HG03521 (cell line): ENCODE measurements around the gene LYG2.
"Not testable (repeated sequence)": the region's sequence is repeated elsewhere in the genome, so short reads cannot be mapped to it uniquely, and the experiment has no call there.

Experiments used
- ATAC-seq: cut with Tn5 transposase; IDR thresholded peaks from one replicate; pipeline ENCODE4 v1.9.1; 2021; ENCODE audit warnings: mild to moderate bottlenecking, moderate library complexity; ENCODE audit not compliant: unreplicated experiment

LYG2 gene, protein sequence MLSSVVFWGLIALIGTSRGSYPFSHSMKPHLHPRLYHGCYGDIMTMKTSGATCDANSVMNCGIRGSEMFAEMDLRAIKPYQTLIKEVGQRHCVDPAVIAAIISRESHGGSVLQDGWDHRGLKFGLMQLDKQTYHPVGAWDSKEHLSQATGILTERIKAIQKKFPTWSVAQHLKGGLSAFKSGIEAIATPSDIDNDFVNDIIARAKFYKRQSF

GRCh38 chr2:99255491-99256318 is at the start of gene LYG2:
LYG2 (minus strand) TSS chr2:99255666; CDS start chr2:99254260, 1,406 bp downstream.
- no peak for ATAC-seq

DNA sequence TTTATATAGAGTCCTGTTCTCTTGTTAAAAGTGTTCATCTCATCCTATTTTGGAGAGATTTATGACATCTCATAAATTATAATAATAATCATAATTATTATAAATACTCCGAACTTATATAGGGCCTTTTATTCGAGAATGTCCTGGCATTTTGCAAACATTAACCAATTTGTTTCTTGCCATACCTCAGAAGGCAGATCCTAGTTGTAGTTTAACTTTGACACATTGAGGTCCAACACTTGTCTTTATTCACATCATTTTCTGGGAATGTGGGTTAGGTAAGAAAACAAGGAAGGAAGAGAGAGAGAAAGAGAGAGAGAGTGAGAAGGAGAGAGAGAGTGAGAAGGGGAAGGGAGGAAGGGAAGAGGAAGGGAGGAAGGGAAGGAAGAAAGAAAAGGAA is 45.6 kb upstream of the LYG2 start, which contains the start of gene LYG1:
Gene LYG1, minus strand, starts transcription at position 101 of the 400 bp plus-strand sequence. CDS start 5,527 bp downstream, outside the sequence.
- ATAC-seq = not testable (repeated sequence)

DNA sequence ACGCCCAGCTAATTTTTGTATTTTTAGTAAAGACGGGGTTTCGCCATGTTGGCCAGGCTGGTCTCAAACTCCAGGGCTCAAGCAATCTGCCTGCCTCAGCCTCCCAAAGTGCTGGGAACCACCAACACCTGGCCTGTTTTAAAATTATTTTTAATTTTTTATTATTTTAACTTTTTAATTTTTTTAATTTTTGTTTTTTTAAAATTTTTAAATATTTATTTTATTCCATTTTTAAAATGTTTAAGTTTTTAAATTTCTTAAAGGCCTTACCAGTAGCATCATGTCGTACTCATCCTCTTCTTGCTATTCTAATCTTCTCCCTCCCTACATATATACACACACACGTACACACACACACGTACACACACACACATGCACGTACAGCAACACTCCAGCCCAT is 44.1 kb upstream of the LYG2 start:
- ATAC-seq = no peak

DNA sequence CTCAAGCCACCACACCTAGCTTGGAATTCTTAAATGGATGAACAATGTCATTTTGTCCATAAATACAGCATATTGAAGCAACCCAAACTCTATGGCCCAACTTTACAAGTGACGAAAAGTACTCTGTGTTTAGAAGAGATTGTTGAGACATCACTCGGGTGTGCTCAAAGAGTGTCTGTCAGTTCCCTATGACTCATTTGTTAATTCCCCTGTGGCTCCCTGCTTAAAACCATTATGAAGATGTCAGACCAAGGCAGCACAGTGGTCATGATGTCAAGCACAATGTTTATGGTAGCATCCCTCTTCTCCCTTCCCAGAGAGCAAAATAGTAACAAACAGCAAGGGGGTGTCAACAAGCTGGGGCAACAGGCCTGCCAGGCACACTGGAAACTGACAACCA is 42.5 kb upstream of the LYG2 start:
- no peak for ATAC-seq

DNA sequence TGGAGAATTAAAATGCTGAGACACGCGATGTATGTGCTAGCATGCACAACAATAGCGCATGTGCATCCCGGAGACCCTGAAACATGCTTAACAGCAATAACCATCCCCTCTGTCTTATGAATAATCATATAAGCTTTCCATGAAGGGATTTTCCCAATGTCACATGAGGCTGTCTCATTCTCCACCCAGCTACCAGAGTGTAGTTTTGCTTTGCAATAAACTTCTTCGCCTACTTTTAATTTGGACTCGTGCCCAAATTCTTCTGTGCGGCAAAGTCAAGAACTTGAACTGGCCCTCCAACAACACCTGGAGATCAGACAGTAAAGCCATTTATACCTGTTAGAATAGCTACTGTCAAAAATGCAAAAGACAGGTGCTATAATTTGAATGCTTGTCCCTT is 30.1 kb upstream of the LYG2 start:
- no peak for ATAC-seq

DNA sequence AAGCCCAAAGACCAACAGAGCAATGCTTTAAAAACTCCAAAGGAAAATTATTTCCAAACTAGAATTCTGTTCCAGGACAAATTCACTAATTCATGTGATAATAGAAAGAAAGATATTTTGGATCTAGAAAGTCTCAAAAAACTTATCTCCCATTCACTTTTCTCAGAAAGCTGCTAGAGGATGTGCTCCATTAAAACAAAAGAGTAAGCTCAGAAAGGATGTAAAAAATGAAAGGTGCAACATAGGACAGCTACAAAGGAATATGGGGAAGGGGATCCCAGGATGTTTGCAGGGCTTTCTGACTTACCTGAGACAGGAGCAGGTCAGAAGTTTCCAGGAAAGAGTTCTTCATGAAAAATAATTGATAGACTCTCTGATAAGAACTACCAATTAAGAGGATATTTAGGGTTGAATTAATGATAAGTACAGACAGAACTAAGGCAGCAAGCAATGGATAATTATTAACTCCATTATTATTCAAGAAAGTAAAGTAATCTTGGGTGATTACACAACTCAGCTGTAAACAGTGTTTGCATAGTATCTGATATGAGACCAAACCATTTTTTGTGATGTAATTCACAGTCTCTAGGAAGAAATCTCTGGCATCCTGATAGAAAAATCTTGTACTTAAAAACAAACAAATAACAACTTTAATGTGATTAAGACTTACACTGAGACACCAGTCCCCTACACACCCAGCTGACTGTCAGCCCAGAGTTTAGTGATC is 24.7 kb upstream of the LYG2 start:
- no peak for ATAC-seq

- no peak for ATAC-seq
Measured at GRCh38 chr2:99278793-99279291, 23.4 kb upstream of the LYG2 start.

DNA sequence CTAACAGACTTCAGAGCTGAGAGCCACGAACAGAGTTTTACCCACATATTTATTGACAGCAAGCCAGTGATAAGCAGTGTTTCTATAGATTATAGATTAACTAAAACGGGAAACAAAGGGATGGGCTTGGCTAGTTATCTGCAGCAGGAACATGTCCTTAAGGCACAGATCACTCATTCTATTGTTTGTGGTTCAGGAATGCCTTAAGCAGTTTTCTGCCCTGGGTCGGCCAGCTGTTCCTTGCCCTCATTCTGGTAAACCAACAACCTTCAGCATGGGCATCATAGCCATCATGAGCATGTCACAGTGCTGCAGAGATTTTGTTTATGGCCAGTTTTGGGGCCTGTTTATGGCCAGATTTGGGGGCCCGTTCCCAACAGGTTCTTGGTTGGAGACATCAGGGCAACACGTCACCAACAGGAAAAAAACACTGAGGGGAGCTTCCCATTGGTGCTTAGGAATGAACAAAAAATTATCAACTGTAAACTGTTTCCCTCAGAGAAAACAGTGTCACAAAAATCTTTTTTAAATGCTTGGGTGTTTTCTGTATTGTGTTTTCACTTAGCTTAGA is 22.8 kb upstream of the LYG2 start:
- not testable (repeated sequence) for ATAC-seq

DNA sequence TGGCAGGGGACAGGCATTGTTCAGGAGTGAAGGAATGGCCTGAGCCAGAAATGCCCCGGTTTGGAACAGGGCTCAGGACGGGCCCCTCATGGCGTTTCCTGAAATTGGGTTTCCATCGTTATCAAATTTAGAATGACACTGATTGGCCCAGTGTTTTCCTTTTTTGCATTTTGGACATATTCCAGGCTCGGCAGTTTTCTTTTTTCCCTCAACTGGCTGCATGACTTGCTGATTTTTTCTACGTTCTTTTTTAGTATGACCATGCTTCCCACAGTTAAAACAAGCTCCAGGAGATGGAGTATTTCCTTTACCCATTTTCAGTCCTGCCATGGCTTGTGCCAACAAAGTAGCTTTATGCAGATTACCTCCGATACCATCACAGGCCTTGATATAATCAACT is 20.4 kb upstream of the LYG2 start:
- no peak for ATAC-seq

DNA sequence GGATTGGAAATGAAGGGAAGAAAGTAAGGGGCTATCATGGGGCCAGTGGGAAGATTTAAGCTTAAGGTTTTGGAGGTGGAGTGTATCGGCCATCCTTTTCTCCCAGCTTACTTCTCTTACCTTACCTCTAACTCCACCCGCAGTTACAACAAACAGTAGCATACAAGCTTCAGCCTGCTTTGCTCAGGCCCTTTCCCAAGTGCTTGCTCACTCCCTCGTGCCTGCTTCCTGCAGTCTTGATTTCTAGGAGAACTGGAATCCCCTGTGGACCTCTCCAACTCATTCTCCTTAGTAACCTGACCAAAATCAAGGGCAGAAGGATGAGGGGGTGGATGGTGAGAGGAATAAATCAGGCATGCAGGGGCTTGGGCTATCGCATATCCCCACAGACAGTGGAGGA is 5.8 kb upstream of the LYG2 start:
- no peak for ATAC-seq

- no peak for ATAC-seq
Measured at GRCh38 chr2:99260184-99260583, 4.7 kb upstream of the LYG2 start.

DNA sequence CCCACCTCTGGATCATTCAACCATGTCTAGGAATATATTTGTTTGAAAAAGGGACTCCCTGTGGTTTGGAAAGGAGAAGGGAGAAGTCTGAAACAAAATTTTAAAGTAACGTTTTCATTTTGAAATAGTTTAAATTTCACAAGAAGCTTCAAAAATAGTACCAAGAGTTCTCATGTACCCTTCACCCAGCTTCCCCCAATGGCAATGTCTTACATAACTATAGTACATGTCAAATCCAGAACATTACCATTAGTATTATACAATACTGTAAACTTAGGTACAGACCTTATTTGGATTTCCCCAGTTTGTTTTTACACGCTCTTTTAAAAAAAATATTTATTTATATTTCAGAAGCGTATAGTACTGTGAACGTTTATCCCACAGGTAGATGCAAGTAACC is 4.0 kb upstream of the LYG2 start:
- ATAC-seq = no peak

DNA sequence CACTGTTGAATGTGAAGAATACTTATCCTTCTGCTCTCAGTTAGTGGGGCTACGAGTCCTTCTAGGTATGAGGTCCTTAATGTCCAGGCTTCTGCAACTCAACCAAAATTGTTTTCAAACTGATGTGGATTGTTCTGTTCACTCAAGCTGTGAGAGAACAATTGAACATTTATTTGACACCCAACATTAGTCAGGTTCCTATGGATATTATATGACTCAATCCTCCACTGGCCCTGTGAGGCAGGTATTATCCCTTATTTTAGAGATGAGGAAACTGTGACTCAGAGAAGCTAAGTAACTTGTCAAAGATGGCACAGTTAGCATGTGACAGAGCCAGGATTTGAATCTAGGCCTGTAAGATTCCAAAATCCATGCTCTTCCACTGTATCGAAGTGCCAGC is 1.2 kb upstream of the LYG2 start:
- no peak for ATAC-seq

DNA sequence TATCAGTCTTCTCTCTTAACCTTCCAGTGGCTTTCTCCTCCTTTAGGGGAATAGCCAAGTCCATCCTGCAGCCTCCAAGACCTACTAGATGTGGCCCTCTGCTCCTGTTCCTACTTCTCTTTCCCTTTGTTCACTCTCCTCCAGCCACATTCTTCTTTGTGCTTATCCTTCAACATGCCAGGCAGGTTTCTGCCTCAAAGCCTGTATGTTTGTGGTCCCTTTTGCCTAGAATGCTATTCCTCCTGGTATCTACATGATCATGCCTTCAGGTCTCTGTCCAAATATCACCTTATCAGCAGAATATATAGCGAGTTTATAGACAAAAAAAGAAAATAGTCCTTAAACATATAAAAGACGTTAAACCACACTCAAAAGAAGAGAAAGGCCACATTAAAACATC is 5.5 kb downstream of the LYG2 start:
- ATAC-seq = no peak

GRCh38 chr2:99242151-99242550 is 13.3 kb downstream of the LYG2 start:
- ATAC-seq = no peak

GRCh38 chr2:99240431-99240830 is 15.0 kb downstream of the LYG2 start:
- no peak for ATAC-seq

DNA sequence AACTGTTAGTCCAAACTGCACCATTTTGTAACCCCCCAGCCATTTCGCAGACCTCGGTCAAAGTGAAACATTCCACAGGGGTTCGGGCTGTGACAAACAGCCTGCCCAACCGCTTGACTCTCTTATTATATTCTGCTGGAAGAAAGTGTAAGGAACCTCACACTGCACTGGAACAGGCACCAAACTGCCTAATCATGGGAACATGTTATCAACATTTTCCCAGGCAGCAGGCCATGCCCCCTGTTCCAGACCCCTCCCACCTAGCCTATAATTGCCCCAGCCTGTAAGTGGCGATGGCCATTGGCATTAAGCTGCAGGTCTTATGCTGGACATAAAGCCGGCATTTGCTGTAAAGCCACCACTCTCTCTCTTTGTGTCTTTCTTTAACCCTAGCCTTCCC is 16.9 kb downstream of the LYG2 start:
- no peak for ATAC-seq

DNA sequence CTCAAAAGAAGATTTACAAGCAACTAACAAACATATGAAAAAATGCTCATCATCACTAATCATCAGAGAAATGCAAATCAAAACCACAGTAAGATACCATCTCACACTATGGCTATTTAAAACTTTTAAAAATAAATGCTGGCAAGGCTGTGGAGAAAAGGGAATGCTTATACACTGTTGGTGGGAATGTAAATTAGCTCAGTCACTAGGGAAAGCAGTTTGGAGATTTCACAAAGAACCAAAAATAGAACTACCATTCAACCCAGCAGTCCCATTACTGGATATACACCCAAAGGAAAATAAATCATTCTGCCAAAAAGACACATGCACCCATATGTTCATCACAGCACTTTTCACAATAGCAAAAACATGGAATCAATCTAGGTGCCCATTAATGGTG is 22.3 kb downstream of the LYG2 start:
- not testable (repeated sequence) for ATAC-seq

DNA sequence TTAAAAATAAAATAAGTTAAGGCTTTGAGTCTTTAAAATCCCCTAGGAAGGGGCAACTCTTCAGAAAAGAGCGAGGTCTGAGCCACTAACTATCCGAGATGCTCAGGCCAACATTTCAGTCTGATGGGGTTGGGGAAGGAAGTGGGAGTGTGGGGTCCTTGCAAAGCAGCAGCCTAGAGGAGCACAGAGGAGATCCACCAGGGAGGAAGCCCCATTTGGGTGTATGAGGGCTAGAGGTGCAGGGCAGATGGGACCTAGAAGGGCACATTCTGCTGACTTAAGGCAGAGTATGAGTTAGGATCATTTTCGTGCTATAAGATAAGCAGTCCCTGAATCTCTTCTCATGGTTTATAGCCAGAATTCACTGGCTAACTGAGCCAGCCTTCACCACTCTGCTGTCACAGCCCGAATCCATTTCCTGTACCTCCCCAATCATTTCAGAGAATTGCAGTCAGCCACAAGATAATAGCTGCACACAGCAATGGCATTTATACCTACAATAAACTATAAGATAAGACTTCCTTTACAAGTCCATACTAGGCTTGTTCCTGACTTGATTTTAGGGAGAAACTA is 37.5 kb downstream of the LYG2 start:
- no peak for ATAC-seq

GRCh38 chr2:99216096-99216495 is 39.4 kb downstream of the LYG2 start:
- ATAC-seq = no peak

DNA sequence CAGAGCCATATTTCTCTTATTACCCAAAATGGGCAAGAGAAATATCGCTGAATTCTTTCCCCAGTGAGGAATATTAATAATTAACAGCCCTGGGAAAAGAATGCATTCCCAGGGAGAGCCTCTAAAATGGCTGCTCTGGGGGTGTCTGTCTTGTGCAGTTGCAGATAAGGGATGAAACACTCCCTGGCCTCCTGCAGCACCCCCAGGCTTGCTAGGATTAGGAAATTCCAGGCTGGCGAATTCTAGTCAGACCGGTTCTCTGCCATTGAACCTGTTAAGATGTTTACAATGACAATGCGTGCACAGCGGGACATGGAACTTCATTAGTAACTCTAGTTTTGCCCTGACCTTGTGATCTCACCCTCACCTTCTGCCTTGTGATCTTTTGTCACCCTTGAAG is 50.0 kb downstream of the LYG2 start:
- ATAC-seq = no peak
